T-cell (primary cell): ENCODE results near the gene ZNF283. TPM values are rescaled to one million over a fixed set of nuclear protein-coding genes. Genes with fewer than 3 reads are reported as not detected.
A peak's percentile ranks its signal among the peaks of the same experiment; 100 is the strongest.
"Not testable (repeated sequence)": the region's sequence is repeated elsewhere in the genome, so short reads cannot be mapped to it uniquely, and the experiment has no call there.

Source experiments
- ATAC-seq, 4 experiments: fragments of 200-7000 bp in 3 of 4; fragments of 150-1000 bp in 1 of 4; cut with Tn5 transposase; replicated peaks in 1 of 4; 1 replicate in 3 of 4; 2 replicates in 1 of 4; pipeline ENCODE4 v1.10.0; 2021; ENCODE audit warnings: moderate library complexity in 3 of 4, mild to moderate bottlenecking in 2 of 4, moderate number of reproducible peaks in 1 of 4
- CTCF ChIA-PET, 2 donors: fragments of 300-600 bp; sonication (Branson Sonifier 250); formaldehyde crosslinking; loops; one replicate each; lab custom pipeline; 2022; ENCODE audit warnings: antibody characterized with exemption in 2 of 2; lab: Charles Lee
- POLR2A ChIA-PET, 2 donors: fragments of 300-600 bp; sonication (Branson Sonifier 250); formaldehyde crosslinking; loops; one replicate each; lab custom pipeline; 2022; ENCODE audit warnings: antibody characterized with exemption in 2 of 2; lab: Charles Lee
- DNase-seq, 35 experiments: peaks; one replicate each; pipeline versions ENCODE4 v3.0.0 to v3.0.0-alpha.2; 2013 to 2023
- H3K27ac ChIP-seq: one replicate; pipeline ENCODE4 v1.5.1; 2013; ENCODE audit warnings: low read length
- H3K27me3 ChIP-seq, 2 experiments: replicated peaks in 1 of 2; 1 replicate in 1 of 2; 2 replicates in 1 of 2; pipeline versions ENCODE4 v1.6.1 to v1.7.0; 2013; ENCODE audit warnings: low read length in 1 of 2, mixed read lengths in 1 of 2; ENCODE audit not compliant: control insufficient read depth in 2 of 2, insufficient read depth in 2 of 2; ENCODE audit errors: extremely low read depth in 1 of 2
- H3K36me3 ChIP-seq, 2 donors: 1 replicate in 1 of 2; 2 replicates in 1 of 2; pipeline versions ENCODE4 v1.6.1 to v1.7.0; 2013; ENCODE audit warnings: low read length in 1 of 2; ENCODE audit not compliant: control insufficient read depth in 2 of 2, insufficient read depth in 1 of 2; ENCODE audit errors: extremely low read depth in 1 of 2
- H3K4me1 ChIP-seq, 2 experiments: 1 replicate in 1 of 2; 2 replicates in 1 of 2; pipeline versions ENCODE4 v1.6.1 to v1.7.0; 2013; ENCODE audit warnings: low read length in 2 of 2, mixed read lengths in 1 of 2; ENCODE audit not compliant: insufficient read depth in 2 of 2, control insufficient read depth in 1 of 2; ENCODE audit errors: extremely low read depth in 1 of 2
- H3K4me3 ChIP-seq, 2 donors: 1 replicate in 1 of 2; 2 replicates in 1 of 2; pipeline versions ENCODE4 v1.5.1 to v1.7.0; 2013; ENCODE audit warnings: mild to moderate bottlenecking in 2 of 2, low read length in 1 of 2, moderate library complexity in 1 of 2; ENCODE audit not compliant: control insufficient read depth in 1 of 2; ENCODE audit errors: extremely low read depth in 1 of 2
- H3K9me3 ChIP-seq: 2 replicates; pipeline ENCODE4 v1.7.0; 2013
- H3K27ac Mint-ChIP-seq, 2 donors: one replicate each; pipeline ENCODE4 v1.8.0; 2020 to 2021; ENCODE audit warnings: mild to moderate bottlenecking in 2 of 2, mixed read lengths in 2 of 2
- H3K27me3 Mint-ChIP-seq, 2 donors: one replicate each; pipeline ENCODE4 v1.8.0; 2021 to 2022; ENCODE audit warnings: mixed read lengths in 2 of 2
- H3K36me3 Mint-ChIP-seq: one replicate; pipeline ENCODE4 v1.8.0; 2021; ENCODE audit warnings: mixed read lengths
- H3K4me1 Mint-ChIP-seq, 3 donors: one replicate each; pipeline ENCODE4 v1.8.0; 2020 to 2022; ENCODE audit warnings: mixed read lengths in 3 of 3, mild to moderate bottlenecking in 1 of 3
- H3K4me3 Mint-ChIP-seq, 3 donors: one replicate each; pipeline ENCODE4 v1.8.0; 2020 to 2022; ENCODE audit warnings: mild to moderate bottlenecking in 3 of 3, mixed read lengths in 3 of 3, moderate library complexity in 3 of 3
- H3K9me3 Mint-ChIP-seq, 3 donors: one replicate each; pipeline ENCODE4 v1.8.0; 2020 to 2022; ENCODE audit warnings: mixed read lengths in 3 of 3
- WGBS: methylation state at CpG from one replicate; pipeline ENCODE4 v1.1.5; 2013; ENCODE audit warnings: missing lambda C conversion rate; ENCODE audit not compliant: insufficient coverage; 5-methylcytosine and 5-hydroxymethylcytosine counted together
- total RNA-seq, 35 experiments: library from RNA in 6 of 35; stranded (reverse) in 6 of 35; fragments of 120-200 nt in 1 of 35; gene quantifications; one replicate each; pipeline versions ENCODE4 v1.2.1 to v1.2.4 and lab custom pipeline; 2013 to 2026

ZNF283 gene
- total RNA-seq, 5 donors from 2014 or later (not counting 1 experiment from before 2014, with no cell fraction given) = 5.4 to 19.0 (median 12.7) TPM

GRCh38 chr19:43806401-43806800, 20.7 kb upstream of the ZNF283 start:
- CTCF ChIA-PET, DNase-seq, ATAC-seq, H3K4me3 Mint-ChIP-seq, H3K36me3 Mint-ChIP-seq, H3K27me3 ChIP-seq, H3K4me1 Mint-ChIP-seq, H3K27ac ChIP-seq, H3K36me3 ChIP-seq, H3K27ac Mint-ChIP-seq, H3K4me3 ChIP-seq, H3K9me3 ChIP-seq, H3K4me1 ChIP-seq, H3K9me3 Mint-ChIP-seq: not testable (repeated sequence)
- POLR2A ChIA-PET = interaction anchor here in 1 of 2 donors (0.6 kb wide), 1 partner anchor 49 kb away, joined by 3 read pairs; no protein-coding TSS in a partner anchor
- 83% methylated on average over 2 of the region's 7 CpGs for WGBS
- H3K27me3 Mint-ChIP-seq = peaks cover 7 to 13% of the 10 kb centered on the region in 2 donors

GRCh38 chr19:43806848-43807247, 20.3 kb upstream of the ZNF283 start:
- no peak overlapping the region for H3K27ac ChIP-seq
- no peak for DNase-seq
- Mint-ChIP-seq H3K4me3 (no peak overlapping the region), H3K27ac (no peak overlapping the region), H3K9me3 (no peaks in the 10 kb centered on the region), H3K36me3 (no peaks in the 10 kb centered on the region), H3K27me3 (peaks cover 7 to 14% of the 10 kb centered on the region in 2 donors), H3K4me1 (no peaks in the 10 kb centered on the region)
- ChIA-PET POLR2A (interaction anchor here in 1 of 2 donors (0.6 kb wide), 1 partner anchor 49 kb away, joined by 3 read pairs; no protein-coding TSS in a partner anchor), CTCF (no interaction called here)
- no peak for ATAC-seq
- no CpG with 5 or more reads among the region's 5 CpGs for WGBS
- no peaks in the 10 kb centered on the region for H3K9me3 ChIP-seq
- H3K36me3 ChIP-seq = no peaks in the 10 kb centered on the region
- H3K4me1 ChIP-seq = no peaks in the 10 kb centered on the region
- H3K27me3 ChIP-seq = peaks cover 0 to 9% of the 10 kb centered on the region in 2 experiments
- no peak overlapping the region for H3K4me3 ChIP-seq

DNA sequence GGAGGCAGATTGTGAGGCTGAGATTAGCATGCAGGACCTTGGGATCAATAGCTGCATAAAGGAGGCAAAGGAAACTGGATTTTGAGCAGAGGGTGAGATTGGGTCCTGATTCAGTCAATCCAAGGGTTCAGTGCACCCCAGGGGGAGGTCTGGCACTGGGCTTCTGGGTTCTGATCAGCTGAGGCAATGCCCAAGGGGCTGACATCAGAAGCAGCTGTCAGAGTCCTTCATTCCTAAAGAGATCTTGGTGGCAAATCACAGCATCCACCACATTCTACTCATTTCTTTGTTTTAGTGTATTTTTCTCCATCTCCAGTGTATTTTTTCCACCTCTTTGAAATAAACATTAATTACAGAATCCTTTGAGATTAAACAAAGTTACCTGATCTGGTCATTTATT, 19.5 kb upstream of the ZNF283 start:
- Mint-ChIP-seq H3K4me3 (no peak overlapping the region), H3K27me3 (peaks cover 9 to 14% of the 10 kb centered on the region in 2 donors), H3K4me1 (peaks cover 0 to 3% (median 0%) of the 10 kb centered on the region in 3 donors), H3K9me3 (no peaks in the 10 kb centered on the region), H3K36me3 (no peaks in the 10 kb centered on the region), H3K27ac (no peak overlapping the region)
- DNase-seq (no peak), ATAC-seq (no peak)
- POLR2A ChIA-PET = interaction anchor here in 1 of 2 donors (0.5 kb wide), 1 partner anchor 146 kb away, joined by 3 read pairs; no protein-coding TSS in a partner anchor
- Histone ChIP-seq H3K27me3 (peaks cover 0 to 9% of the 10 kb centered on the region in 2 experiments), H3K9me3 (no peaks in the 10 kb centered on the region), H3K36me3 (no peaks in the 10 kb centered on the region), H3K27ac (no peak overlapping the region), H3K4me3 (no peak overlapping the region), H3K4me1 (no peaks in the 10 kb centered on the region)
- CTCF ChIA-PET = no interaction called here

DNA sequence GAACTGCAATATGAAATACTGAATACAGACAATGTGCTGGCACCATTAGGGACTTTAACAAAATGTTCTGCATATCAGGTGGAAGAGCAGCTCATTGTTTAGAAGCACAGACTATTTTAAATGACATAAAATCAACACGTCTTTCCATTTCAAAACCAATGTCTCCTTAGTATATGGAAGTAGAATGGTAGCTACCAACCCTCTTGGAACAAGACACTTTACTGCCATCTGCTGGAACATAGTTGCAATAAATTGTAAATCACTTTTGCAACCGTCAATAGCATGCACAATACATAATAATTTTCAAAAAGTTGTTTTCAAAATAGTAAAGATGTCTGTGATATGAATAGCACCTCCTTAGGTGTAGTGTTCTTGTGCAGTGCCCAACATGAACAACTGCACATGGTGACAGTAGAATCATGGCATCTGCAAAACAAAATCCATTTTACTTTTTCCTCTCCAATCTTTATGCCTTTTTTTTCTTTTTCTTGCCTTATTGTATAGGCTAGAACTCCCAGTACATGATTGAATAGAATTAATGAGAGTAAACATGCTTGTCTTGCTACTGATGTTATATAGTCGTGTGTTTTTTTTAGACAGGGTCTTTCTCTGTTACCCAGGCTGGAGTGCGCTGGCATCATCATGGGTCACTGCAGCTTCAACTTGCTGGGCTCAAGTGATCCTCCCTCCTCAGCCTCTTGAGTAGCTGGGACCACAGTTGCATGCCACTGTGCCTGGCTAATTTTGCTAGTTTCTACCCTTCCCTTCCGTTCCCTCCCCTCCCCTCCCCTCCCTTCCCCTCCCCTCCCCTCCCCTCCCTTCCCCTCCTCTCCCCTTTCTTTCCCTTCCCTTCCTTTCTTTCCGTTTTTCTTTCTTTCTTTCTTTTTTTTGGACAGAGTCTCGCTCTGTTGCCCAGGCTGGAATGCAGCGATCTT, 17.1 kb upstream of the ZNF283 start:
- Histone ChIP-seq H3K36me3 (no peaks in the 10 kb centered on the region), H3K4me1 (no peaks in the 10 kb centered on the region), H3K4me3 (no peak overlapping the region), H3K9me3 (no peaks in the 10 kb centered on the region), H3K27me3 (peaks cover 0 to 9% of the 10 kb centered on the region in 2 experiments), H3K27ac (no peak overlapping the region)
- H3K27ac Mint-ChIP-seq = no peak overlapping the region
- H3K9me3 Mint-ChIP-seq = no peaks in the 10 kb centered on the region
- ATAC-seq = peak; percentile 45 to 65 (median 60)
- CTCF ChIA-PET = interaction anchor here (0.6 to 1.9 kb wide), 12 partner anchors 17 to 378 kb away, joined by 3 to 26 read pairs (median 4); partner anchors contain the start of genes SMG9 (in 1 of the 2) and ZNF283 (in 1 of the 2)
- DNase-seq = peak in 1 of 35 experiments; percentile 72
- H3K4me3 Mint-ChIP-seq = no peak overlapping the region
- H3K4me1 Mint-ChIP-seq = peaks cover 0 to 7% (median 0%) of the 10 kb centered on the region in 3 donors
- POLR2A ChIA-PET = no interaction called here
- no peaks in the 10 kb centered on the region for H3K36me3 Mint-ChIP-seq
- 80% methylated on average over 1 of the region's 8 CpGs for WGBS
- peaks cover 9 to 14% of the 10 kb centered on the region in 2 donors for H3K27me3 Mint-ChIP-seq

DNA sequence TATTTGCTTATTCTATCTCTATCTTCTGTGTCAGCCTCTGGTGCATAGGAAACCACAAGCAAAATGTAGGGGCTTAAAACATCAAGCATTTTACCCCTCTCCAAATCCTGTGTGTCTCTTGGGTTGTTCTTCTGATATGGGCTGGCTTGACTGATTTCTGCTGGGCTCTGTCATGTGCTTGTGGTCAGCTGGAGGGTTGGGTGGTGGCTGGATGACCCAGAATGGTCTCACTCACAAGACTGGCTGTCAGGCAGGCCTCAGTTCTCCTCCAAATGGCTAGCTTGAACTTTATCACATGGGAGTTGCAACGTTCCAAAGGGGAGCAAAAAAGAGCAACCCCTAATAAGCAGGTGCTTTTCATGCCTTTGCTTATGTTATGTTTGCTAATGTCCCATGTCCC, 15.3 kb upstream of the ZNF283 start:
- Mint-ChIP-seq H3K36me3 (no peaks in the 10 kb centered on the region), H3K9me3 (no peaks in the 10 kb centered on the region), H3K4me1 (peaks cover 0 to 7% (median 0%) of the 10 kb centered on the region in 3 donors), H3K4me3 (no peak overlapping the region), H3K27me3 (peaks cover 9 to 15% of the 10 kb centered on the region in 2 donors), H3K27ac (no peak overlapping the region)
- CTCF ChIA-PET = no interaction called here
- Histone ChIP-seq H3K4me3 (no peak overlapping the region), H3K9me3 (no peaks in the 10 kb centered on the region), H3K27ac (no peak overlapping the region), H3K27me3 (peaks cover 0 to 13% of the 10 kb centered on the region in 2 experiments), H3K36me3 (no peaks in the 10 kb centered on the region), H3K4me1 (no peaks in the 10 kb centered on the region)
- DNase-seq (no peak), ATAC-seq (no peak)
- WGBS = 17% methylated on average over 1 of the region's 1 CpG
- POLR2A ChIA-PET = no interaction called here

DNA sequence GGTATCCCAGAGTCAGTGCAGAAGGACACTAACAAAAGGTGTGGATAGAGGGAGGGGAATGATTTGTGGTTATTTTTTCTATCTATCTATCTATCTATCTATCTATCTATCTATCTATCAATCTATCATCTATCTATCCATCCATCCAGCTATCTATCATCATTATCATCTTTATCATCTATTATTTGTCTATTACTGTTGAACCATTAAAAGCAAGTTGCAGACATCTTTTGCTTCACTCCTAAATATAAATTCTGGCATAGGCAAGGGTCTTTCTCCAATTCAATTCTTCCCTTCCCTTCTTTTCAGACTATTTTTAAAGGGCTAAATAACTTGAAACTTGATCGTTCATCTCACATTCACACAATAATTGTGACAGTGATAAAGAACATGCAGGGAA, 14.9 kb upstream of the ZNF283 start:
- Mint-ChIP-seq H3K4me3 (no peak overlapping the region), H3K27ac (no peak overlapping the region), H3K36me3 (no peaks in the 10 kb centered on the region), H3K9me3 (no peaks in the 10 kb centered on the region), H3K27me3 (peaks cover 11 to 19% of the 10 kb centered on the region in 2 donors), H3K4me1 (peaks cover 0 to 7% (median 0%) of the 10 kb centered on the region in 3 donors)
- no peaks in the 10 kb centered on the region for H3K9me3 ChIP-seq
- WGBS = no CpG with 5 or more reads among the region's 1 CpG
- ChIA-PET CTCF (no interaction called here), POLR2A (no interaction called here)
- ATAC-seq (no peak), DNase-seq (no peak)
- H3K36me3 ChIP-seq = no peaks in the 10 kb centered on the region
- H3K4me3 ChIP-seq = no peak overlapping the region
- peaks cover 0 to 11% of the 10 kb centered on the region in 2 experiments for H3K27me3 ChIP-seq
- no peak overlapping the region for H3K27ac ChIP-seq
- no peaks in the 10 kb centered on the region for H3K4me1 ChIP-seq
